ENCODE measurements around the gene NVL. TPM values are rescaled to one million over a fixed set of nuclear protein-coding genes. Genes with fewer than 3 reads are reported as not detected.

NVL gene
- total RNA-seq = 10 to 100 TPM in 3 of 4 donors, 1 to 10 TPM in 1; 9.8 to 14.4 (median 11.9) TPM
- 10.8 TPM for polyA plus RNA-seq
- long read RNA-seq, donor 1, transcript NVL-201 (23 exons, 3,123 nt) = major isoform, 7 of 17 reads
- long read RNA-seq, donor 1, partial matches to known transcripts = 0 of 17 reads
- long read RNA-seq, donor 1, other reads (novel, unspliced or antisense) = 6 of 17 reads
- long read RNA-seq, donor 2, partial matches to known transcripts = 0 of 6 reads
- long read RNA-seq, donor 2, other reads (novel, unspliced or antisense) = 1 of 6 reads
- long read RNA-seq, donor 3, transcript NVL-203 (22 exons, 2,832 nt) = major isoform, 10 of 47 reads
- long read RNA-seq, donor 3, transcript NVL-201 (23 exons, 3,123 nt) = major isoform, 10 of 47 reads
- long read RNA-seq, donor 3, partial matches to known transcripts = 4 of 47 reads
- long read RNA-seq, donor 3, other reads (novel, unspliced or antisense) = 19 of 47 reads
- long read RNA-seq, donor 4, partial matches to known transcripts = 0 of 6 reads
- long read RNA-seq, donor 4, other reads (novel, unspliced or antisense) = 2 of 6 reads

GRCh38 chr1:224329842-224330753, at the start of gene NVL:
TSS of gene NVL (minus strand) at chr1:224330172. CDS start at chr1:224330127, 45 bp downstream.
- Histone ChIP-seq H3K9me3 (ENCODE audit: control insufficient read depth, low read length) (no peaks in the 10 kb centered on the region), H3K4me1 (ENCODE audit: control insufficient read depth, insufficient read depth, low read length) (peaks cover 1% of the 10 kb centered on the region), H3K27me3 (ENCODE audit: control insufficient read depth, insufficient read depth) (no peaks in the 10 kb centered on the region), H3K27ac (ENCODE audit: low read length) (peak within 1 kb of the TSS; percentile 98), H3K4me3 (ENCODE audit: low read length) (peak within 1 kb of the TSS; percentile 74)
- intact Hi-C loops (cut with DNase I) = loop anchor here in 2 of 4 donors (5.0 to 10.0 kb wide), 2 partner anchors 213 to 215 kb away; partner anchors contain the start of gene FBXO28 (in 1 of the 2)
- ATAC-seq = peak; percentile 98
- under 1% methylated on average over 52 of the region's 52 CpGs for WGBS
- peak; percentile 86 to 91 (median 91) for DNase-seq

- no peaks in the 10 kb centered on the region for H3K27me3 ChIP-seq (ENCODE audit: control insufficient read depth, insufficient read depth)
- H3K27ac ChIP-seq (ENCODE audit: low read length) = no peak overlapping the region
- DNase-seq = no peak
- no peaks in the 10 kb centered on the region for H3K9me3 ChIP-seq (ENCODE audit: control insufficient read depth, low read length)
- H3K4me3 ChIP-seq (ENCODE audit: low read length) = no peak overlapping the region
- 88% methylated on average over 7 of the region's 7 CpGs for WGBS
- H3K4me1 ChIP-seq (ENCODE audit: control insufficient read depth, insufficient read depth, low read length) = no peaks in the 10 kb centered on the region
- intact Hi-C loops (cut with DNase I) = no loop called here
- ATAC-seq = no peak
Measured at GRCh38 chr1:224378855-224379631, 49.1 kb upstream of the NVL start.

- H3K27ac ChIP-seq (ENCODE audit: low read length) = no peak overlapping the region
- no peaks in the 10 kb centered on the region for H3K9me3 ChIP-seq (ENCODE audit: control insufficient read depth, low read length)
- WGBS = 92% methylated on average over 2 of the region's 2 CpGs
- no peaks in the 10 kb centered on the region for H3K4me1 ChIP-seq (ENCODE audit: control insufficient read depth, insufficient read depth, low read length)
- ATAC-seq = peak in 1 of 2 donors; percentile 57
- no peaks in the 10 kb centered on the region for H3K27me3 ChIP-seq (ENCODE audit: control insufficient read depth, insufficient read depth)
- H3K4me3 ChIP-seq (ENCODE audit: low read length) = no peak overlapping the region
- no peak for DNase-seq
- intact Hi-C loops (cut with DNase I) = no loop called here
Measured at GRCh38 chr1:224377676-224378006, 47.7 kb upstream of the NVL start.

GRCh38 chr1:224375059-224375458, 45.1 kb upstream of the NVL start:
- Histone ChIP-seq H3K9me3 (ENCODE audit: control insufficient read depth, low read length) (no peaks in the 10 kb centered on the region), H3K27ac (ENCODE audit: low read length) (no peak overlapping the region), H3K4me3 (ENCODE audit: low read length) (no peak overlapping the region), H3K27me3 (ENCODE audit: control insufficient read depth, insufficient read depth) (no peaks in the 10 kb centered on the region), H3K4me1 (ENCODE audit: control insufficient read depth, insufficient read depth, low read length) (no peaks in the 10 kb centered on the region)
- ATAC-seq (no peak), DNase-seq (no peak)
- WGBS = 80% methylated on average over 3 of the region's 3 CpGs
- intact Hi-C loops (cut with DNase I) = no loop called here

GRCh38 chr1:224373008-224373590, 43.1 kb upstream of the NVL start:
- intact Hi-C loops (cut with DNase I) = no loop called here

GRCh38 chr1:224368409-224368808, 38.4 kb upstream of the NVL start:
- Histone ChIP-seq H3K4me3 (ENCODE audit: low read length) (no peak overlapping the region), H3K27ac (ENCODE audit: low read length) (no peak overlapping the region), H3K4me1 (ENCODE audit: control insufficient read depth, insufficient read depth, low read length) (no peaks in the 10 kb centered on the region), H3K27me3 (ENCODE audit: control insufficient read depth, insufficient read depth) (no peaks in the 10 kb centered on the region), H3K9me3 (ENCODE audit: control insufficient read depth, low read length) (no peaks in the 10 kb centered on the region)
- no peak for DNase-seq
- WGBS = 89% methylated on average over 5 of the region's 5 CpGs
- intact Hi-C loops (cut with DNase I) = no loop called here
- no peak for ATAC-seq

More at GRCh38 chr1:224373008-224373590, 43.1 kb upstream of the NVL start:
- Histone ChIP-seq H3K4me3 (ENCODE audit: low read length) (no peak overlapping the region), H3K27me3 (ENCODE audit: control insufficient read depth, insufficient read depth) (no peaks in the 10 kb centered on the region), H3K27ac (ENCODE audit: low read length) (no peak overlapping the region), H3K4me1 (ENCODE audit: control insufficient read depth, insufficient read depth, low read length) (no peaks in the 10 kb centered on the region), H3K9me3 (ENCODE audit: control insufficient read depth, low read length) (no peaks in the 10 kb centered on the region)
- ATAC-seq (no peak), DNase-seq (no peak)
- 93% methylated on average over 5 of the region's 5 CpGs for WGBS

- no peak for ATAC-seq
- H3K27me3 ChIP-seq (ENCODE audit: control insufficient read depth, insufficient read depth) = no peaks in the 10 kb centered on the region
- H3K27ac ChIP-seq (ENCODE audit: low read length) = no peak overlapping the region
- 79% methylated on average over 3 of the region's 3 CpGs for WGBS
- no peaks in the 10 kb centered on the region for H3K9me3 ChIP-seq (ENCODE audit: control insufficient read depth, low read length)
- DNase-seq = no peak
- H3K4me1 ChIP-seq (ENCODE audit: control insufficient read depth, insufficient read depth, low read length) = peaks cover 9% of the 10 kb centered on the region
- no peak overlapping the region for H3K4me3 ChIP-seq (ENCODE audit: low read length)
- intact Hi-C loops (cut with DNase I) = no loop called here
Measured at GRCh38 chr1:224359207-224359606, 29.2 kb upstream of the NVL start.

- Histone ChIP-seq H3K27ac (ENCODE audit: low read length) (no peak overlapping the region), H3K4me1 (ENCODE audit: control insufficient read depth, insufficient read depth, low read length) (peaks cover 9% of the 10 kb centered on the region), H3K27me3 (ENCODE audit: control insufficient read depth, insufficient read depth) (no peaks in the 10 kb centered on the region), H3K9me3 (ENCODE audit: control insufficient read depth, low read length) (no peaks in the 10 kb centered on the region), H3K4me3 (ENCODE audit: low read length) (peak overlapping the region; percentile 78)
- DNase-seq (no peak), ATAC-seq (no peak)
- intact Hi-C loops (cut with DNase I) = no loop called here
- 56% methylated on average over 4 of the region's 4 CpGs for WGBS
Measured at GRCh38 chr1:224358237-224358636, 28.3 kb upstream of the NVL start.

- intact Hi-C loops (cut with DNase I) = no loop called here
- Histone ChIP-seq H3K4me1 (ENCODE audit: control insufficient read depth, insufficient read depth, low read length) (peaks cover 9% of the 10 kb centered on the region), H3K27ac (ENCODE audit: low read length) (no peak overlapping the region), H3K27me3 (ENCODE audit: control insufficient read depth, insufficient read depth) (no peaks in the 10 kb centered on the region), H3K4me3 (ENCODE audit: low read length) (peak overlapping the region; percentile 78), H3K9me3 (ENCODE audit: control insufficient read depth, low read length) (no peaks in the 10 kb centered on the region)
- 25% methylated on average over 9 of the region's 9 CpGs for WGBS
- DNase-seq = no peak
- ATAC-seq = no peak
Measured at GRCh38 chr1:224357626-224358124, 27.7 kb upstream of the NVL start.
